ENCODE data around the gene TCF7L2.

The TCF7L2 gene

GRCh38 chr10:112963835-112964234 lies 13.8 kb downstream of the TCF7L2 start:
- no peak for TF ChIP-seq ZNF565 (CRISPR knock-in tag; conservative IDR thresholded peaks at IDR 0.05; ENCODE audit: low read depth)
- TF ChIP-seq ISL1 (CRISPR knock-in tag; IDR thresholded peaks at IDR 0.05) = 0 out of 2 replicates have a peak, but pooled peaks have one; percentile 17
- peak; percentile 3; the same call in 1 of the 3 replicates for ATAC-seq

DNA sequence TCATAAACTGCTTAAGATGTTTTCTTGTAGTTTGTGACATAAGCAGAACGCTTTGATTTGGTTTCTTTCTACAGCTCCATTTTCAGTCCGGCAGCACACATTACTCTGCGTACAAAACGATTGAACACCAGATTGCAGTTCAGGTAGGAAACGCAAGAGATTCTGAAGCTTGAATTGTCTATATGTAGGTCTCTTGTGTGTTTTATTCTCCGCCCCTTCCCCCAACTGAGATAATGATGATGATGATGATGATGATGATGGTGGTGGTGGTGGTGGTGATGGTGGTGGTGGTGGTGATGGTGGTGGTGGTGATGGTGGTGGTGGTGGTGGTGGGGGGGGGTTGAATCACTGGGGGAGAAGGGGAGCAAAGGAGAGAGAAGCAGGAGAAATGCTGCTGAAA lies 14.4 kb downstream of the TCF7L2 start:
- ATAC-seq = no peak
- TF ChIP-seq BACH2 (CRISPR knock-in tag; IDR thresholded peaks at IDR 0.05; ENCODE audit: borderline replicate concordance) (no peak), SNAI2 (CRISPR knock-in tag; IDR thresholded peaks at IDR 0.05) (no peak), ZNF70 (CRISPR knock-in tag; IDR thresholded peaks at IDR 0.05) (no peak), TOX (CRISPR knock-in tag; IDR thresholded peaks at IDR 0.05; ENCODE audit: borderline replicate concordance) (no peak), ESRRG (CRISPR knock-in tag; IDR thresholded peaks at IDR 0.05) (no peak), CSDC2 (CRISPR knock-in tag; IDR thresholded peaks at IDR 0.05) (no peak), ISL1 (CRISPR knock-in tag; IDR thresholded peaks at IDR 0.05) (no peak), CREB5 (CRISPR knock-in tag; IDR thresholded peaks at IDR 0.05; ENCODE audit: low read depth) (no peak), GLIS3 (CRISPR knock-in tag; IDR thresholded peaks at IDR 0.05) (no peak), OSR1 (CRISPR knock-in tag; IDR thresholded peaks at IDR 0.05) (no peak), RARB (CRISPR knock-in tag; IDR thresholded peaks at IDR 0.05) (no peak), ZC3H10 (CRISPR knock-in tag; IDR thresholded peaks at IDR 0.05) (no peak), ZNF8 (CRISPR knock-in tag; IDR thresholded peaks at IDR 0.05) (no peak), TCF4 (CRISPR knock-in tag; IDR thresholded peaks at IDR 0.05; ENCODE audit: borderline replicate concordance) (no peak), PPARA (CRISPR knock-in tag; IDR thresholded peaks at IDR 0.05; ENCODE audit: borderline replicate concordance) (no peak), ZFP30 (CRISPR knock-in tag; IDR thresholded peaks at IDR 0.05) (no peak), ARNTL (CRISPR knock-in tag; IDR thresholded peaks at IDR 0.05; ENCODE audit: borderline replicate concordance, low read depth) (no peak), TSHZ2 (CRISPR knock-in tag; IDR thresholded peaks at IDR 0.05) (no peak)
- TF ChIP-seq, protein P1, sequence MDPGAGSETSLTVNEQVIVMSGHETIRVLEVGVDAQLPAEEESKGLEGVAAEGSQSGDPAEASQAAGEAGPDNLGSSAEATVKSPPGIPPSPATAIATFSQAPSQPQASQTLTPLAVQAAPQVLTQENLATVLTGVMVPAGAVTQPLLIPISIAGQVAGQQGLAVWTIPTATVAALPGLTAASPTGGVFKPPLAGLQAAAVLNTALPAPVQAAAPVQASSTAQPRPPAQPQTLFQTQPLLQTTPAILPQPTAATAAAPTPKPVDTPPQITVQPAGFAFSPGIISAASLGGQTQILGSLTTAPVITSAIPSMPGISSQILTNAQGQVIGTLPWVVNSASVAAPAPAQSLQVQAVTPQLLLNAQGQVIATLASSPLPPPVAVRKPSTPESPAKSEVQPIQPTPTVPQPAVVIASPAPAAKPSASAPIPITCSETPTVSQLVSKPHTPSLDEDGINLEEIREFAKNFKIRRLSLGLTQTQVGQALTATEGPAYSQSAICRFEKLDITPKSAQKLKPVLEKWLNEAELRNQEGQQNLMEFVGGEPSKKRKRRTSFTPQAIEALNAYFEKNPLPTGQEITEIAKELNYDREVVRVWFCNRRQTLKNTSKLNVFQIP (CRISPR knock-in tag; IDR thresholded peaks at IDR 0.05; ENCODE audit: borderline replicate concordance, low read depth) = no peak
- TF ChIP-seq, protein P2, sequence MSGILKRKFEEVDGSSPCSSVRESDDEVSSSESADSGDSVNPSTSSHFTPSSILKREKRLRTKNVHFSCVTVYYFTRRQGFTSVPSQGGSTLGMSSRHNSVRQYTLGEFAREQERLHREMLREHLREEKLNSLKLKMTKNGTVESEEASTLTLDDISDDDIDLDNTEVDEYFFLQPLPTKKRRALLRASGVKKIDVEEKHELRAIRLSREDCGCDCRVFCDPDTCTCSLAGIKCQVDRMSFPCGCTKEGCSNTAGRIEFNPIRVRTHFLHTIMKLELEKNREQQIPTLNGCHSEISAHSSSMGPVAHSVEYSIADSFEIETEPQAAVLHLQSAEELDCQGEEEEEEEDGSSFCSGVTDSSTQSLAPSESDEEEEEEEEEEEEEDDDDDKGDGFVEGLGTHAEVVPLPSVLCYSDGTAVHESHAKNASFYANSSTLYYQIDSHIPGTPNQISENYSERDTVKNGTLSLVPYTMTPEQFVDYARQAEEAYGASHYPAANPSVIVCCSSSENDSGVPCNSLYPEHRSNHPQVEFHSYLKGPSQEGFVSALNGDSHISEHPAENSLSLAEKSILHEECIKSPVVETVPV (CRISPR knock-in tag; IDR thresholded peaks at IDR 0.05) = no peak

DNA sequence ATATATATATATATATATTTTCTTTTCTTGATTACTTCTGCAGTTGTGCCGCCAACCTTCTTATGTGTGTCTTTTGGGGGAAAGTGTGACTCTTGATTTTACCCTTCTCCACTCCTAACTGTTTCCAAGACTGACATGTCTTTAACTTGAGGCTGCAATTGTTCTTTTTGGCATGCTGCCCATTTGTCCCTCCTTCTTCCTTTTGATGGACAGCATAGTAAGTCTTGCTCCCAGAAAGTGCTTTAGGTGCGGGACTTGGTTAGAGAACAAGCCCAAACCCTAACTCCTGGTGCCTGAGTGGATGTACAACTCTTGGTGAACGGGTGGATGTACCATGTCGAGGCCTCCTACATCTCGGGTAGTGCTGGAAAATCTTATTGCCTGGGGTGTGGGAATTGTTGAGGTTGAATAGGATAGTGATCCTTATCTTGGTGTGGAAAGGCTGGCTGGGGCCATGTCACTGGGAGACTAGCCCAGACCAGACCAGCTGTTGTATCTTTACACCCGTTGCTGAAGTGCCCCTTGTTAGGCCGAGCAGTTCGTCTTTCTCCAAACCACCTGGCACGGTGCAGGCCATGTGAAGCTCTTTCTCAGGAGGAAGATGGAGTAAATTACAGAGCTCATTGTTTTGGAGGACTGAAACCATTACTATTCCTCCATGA lies 16.3 kb downstream of the TCF7L2 start:
- ATAC-seq = no peak
- TF ChIP-seq PPARA (CRISPR knock-in tag; IDR thresholded peaks at IDR 0.05; ENCODE audit: borderline replicate concordance) (no peak), GLIS3 (CRISPR knock-in tag; IDR thresholded peaks at IDR 0.05) (no peak), ZFP3 (CRISPR knock-in tag; IDR thresholded peaks at IDR 0.05) (no peak), ZC3H10 (CRISPR knock-in tag; IDR thresholded peaks at IDR 0.05) (no peak), TSHZ2 (CRISPR knock-in tag; IDR thresholded peaks at IDR 0.05) (no peak), ZNF70 (CRISPR knock-in tag; IDR thresholded peaks at IDR 0.05) (no peak)
- TF ChIP-seq, protein P1 (CRISPR knock-in tag; IDR thresholded peaks at IDR 0.05; ENCODE audit: borderline replicate concordance, low read depth) = no peak
- TF ChIP-seq, protein P2 (CRISPR knock-in tag; IDR thresholded peaks at IDR 0.05) = no peak

Data from SK-N-SH treated with all-trans-retinoic acid at 6 μM for 48 hours (cell line).